LNCaP clone FGC (cell line): Measurements from ENCODE around the gene DR1.
A peak's percentile ranks its signal among the peaks of the same experiment; 100 is the strongest.

ENCODE experiments used
- DNase-seq: peaks from one replicate; pipeline ENCODE4 v3.0.0-alpha.2; 2011; ENCODE audit warnings: low read depth
- H3K4me3 ChIP-seq: 2 replicates; pipeline ENCODE4 v1.5.1; 2011; ENCODE audit warnings: mild to moderate bottlenecking, low read depth, low read length, control low read depth
- CTCF ChIP-seq: IDR thresholded peaks from 2 replicates; pipeline ENCODE4 v1.5.1; 2012; ENCODE audit warnings: mild to moderate bottlenecking; ENCODE audit not compliant: control insufficient read depth, insufficient read depth; ENCODE audit errors: extremely low read depth

The DR1 gene

GRCh38 chr1:93345633-93346420, at the start of gene DR1:
DR1 (plus strand) TSS chr1:93345907; CDS start chr1:93346646, 739 bp downstream.
- TF ChIP-seq CTCF, result no peak

DNA sequence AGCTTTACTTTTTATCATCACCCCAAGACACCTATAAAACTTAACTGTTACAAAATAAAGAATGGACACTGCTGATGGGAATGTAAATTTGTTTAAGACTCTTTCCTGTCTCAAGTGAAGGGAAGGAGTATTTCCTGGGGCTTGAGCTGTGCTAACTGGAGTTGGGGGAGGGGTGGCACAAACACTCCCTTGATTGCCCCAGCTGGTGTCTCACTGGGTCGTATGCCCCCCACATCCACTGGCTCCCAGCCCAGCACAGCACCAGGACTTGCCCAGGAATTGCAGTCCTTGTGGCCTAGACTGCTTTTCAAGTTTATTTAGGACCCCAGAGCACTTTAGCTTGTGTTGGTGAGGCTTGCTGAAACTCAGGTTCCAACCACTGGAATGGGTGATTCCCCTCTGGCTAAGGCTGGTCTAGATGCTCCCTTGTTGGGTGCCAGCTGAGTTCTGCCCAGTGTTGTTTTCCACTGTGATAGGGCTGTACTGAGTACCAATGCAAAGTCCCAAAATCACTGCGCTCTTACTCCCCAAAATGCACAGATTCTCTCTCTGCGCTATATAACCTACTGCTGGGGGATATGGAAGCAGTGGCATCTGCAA, 49.1 kb upstream of the DR1 start:
- DNase-seq, result no peak
- no peak for TF ChIP-seq CTCF
- no peak overlapping the region for H3K4me3 ChIP-seq

More at GRCh38 chr1:93345633-93346420, at the start of gene DR1:
- H3K4me3 ChIP-seq, result peak within 1 kb of the TSS; percentile 89
- DNase-seq, result peak; percentile 84

DNA sequence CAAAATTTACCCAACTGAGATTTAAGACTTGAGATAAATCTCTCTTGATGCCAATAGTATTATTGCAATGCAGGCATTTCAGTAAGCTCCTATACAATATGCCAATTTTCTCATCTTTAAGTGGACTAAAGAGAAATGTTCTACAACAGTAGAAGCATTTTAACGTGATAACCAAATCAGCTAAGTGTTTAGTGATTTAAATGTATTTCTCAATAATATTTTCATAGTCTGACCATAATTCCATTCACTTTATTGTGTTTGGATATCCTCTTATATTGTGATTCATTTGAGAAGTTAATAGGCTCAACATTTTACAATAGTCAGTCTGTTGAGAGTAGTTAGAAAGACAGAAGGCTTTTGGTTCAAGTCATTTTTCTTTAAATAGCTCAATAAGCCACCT, 44.6 kb upstream of the DR1 start:
- DNase-seq, result no peak
- H3K4me3 ChIP-seq, result no peak overlapping the region
- TF ChIP-seq CTCF, result no peak

DNA sequence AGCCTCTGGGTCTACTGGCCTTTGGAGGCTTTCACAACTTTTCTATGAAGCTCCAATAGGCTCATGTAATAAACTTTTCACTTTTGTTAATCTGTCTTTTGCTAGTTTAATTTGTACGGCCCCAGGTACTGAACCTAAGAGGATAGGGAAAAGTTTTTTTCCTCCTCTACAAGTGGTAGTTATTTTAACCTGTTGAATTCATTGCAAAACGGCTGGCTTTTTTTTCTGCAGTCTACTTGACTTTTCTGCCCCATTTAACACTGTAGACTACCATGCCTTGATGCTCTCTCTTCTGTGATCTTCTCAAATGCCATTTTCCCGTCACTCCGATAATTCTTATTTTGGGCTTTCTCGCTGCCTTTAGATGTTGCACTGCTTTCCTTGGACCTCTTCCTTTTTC, 43.6 kb upstream of the DR1 start:
- TF ChIP-seq CTCF, result no peak
- no peak overlapping the region for H3K4me3 ChIP-seq
- no peak for DNase-seq

GRCh38 chr1:93304716-93305138, 41.0 kb upstream of the DR1 start:
- TF ChIP-seq CTCF, result peak; percentile 79
- H3K4me3 ChIP-seq, result no peak overlapping the region
- peak; percentile 40 for DNase-seq

DNA sequence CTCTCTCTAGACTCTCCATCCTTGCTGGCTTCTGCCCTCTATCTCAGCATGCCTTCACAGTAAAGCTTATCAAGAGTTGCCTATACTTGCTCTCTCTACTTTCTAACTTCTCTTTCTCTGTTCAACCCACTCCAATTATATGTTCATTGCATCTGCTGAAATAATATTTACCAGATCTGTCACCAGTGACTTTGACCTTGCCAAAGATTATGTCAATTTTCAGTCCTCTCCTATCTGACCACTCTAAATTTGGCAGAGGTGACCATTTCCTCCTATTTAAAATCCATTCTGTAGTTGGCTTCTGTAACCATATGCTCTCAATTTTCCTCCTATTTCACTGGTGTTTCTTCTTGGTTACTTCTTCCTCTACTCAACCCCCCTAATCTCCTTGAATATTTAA, 38.8 kb upstream of the DR1 start:
- TF ChIP-seq CTCF, result no peak
- no peak for DNase-seq
- H3K4me3 ChIP-seq, result no peak overlapping the region
